Measurements from ENCODE around the gene TRPV4. TPM values are rescaled to one million over a fixed set of nuclear protein-coding genes. Genes with fewer than 3 reads are reported as not detected.

The TRPV4 gene
- polyA plus RNA-seq, 1 of the 3 experiments (the other 2 are of a cell fraction): 5.2 TPM

- TF ChIP-seq FOSL2 (IDR thresholded peaks at IDR 0.05; ENCODE audit: borderline replicate concordance, low read depth) (no peak), FOXM1 (IDR thresholded peaks at IDR 0.05; ENCODE audit: low read depth) (no peak), NFIC (IDR thresholded peaks at IDR 0.05; ENCODE audit: borderline replicate concordance) (no peak), RAD21 (IDR thresholded peaks at IDR 0.05; ENCODE audit: low read length) (no peak), EZH2phosphoT487 (IDR thresholded peaks at IDR 0.05; ENCODE audit: borderline replicate concordance, low read depth) (no peak), TCF12 (IDR thresholded peaks at IDR 0.05) (no peak), MAX (IDR thresholded peaks at IDR 0.05; ENCODE audit: low read depth) (no peak), FOXJ3 (CRISPR knock-in tag; IDR thresholded peaks at IDR 0.05) (no peak)
Measured at GRCh38 chr12:109767456-109767855, 65.7 kb downstream of the TRPV4 start (continued).

DNA sequence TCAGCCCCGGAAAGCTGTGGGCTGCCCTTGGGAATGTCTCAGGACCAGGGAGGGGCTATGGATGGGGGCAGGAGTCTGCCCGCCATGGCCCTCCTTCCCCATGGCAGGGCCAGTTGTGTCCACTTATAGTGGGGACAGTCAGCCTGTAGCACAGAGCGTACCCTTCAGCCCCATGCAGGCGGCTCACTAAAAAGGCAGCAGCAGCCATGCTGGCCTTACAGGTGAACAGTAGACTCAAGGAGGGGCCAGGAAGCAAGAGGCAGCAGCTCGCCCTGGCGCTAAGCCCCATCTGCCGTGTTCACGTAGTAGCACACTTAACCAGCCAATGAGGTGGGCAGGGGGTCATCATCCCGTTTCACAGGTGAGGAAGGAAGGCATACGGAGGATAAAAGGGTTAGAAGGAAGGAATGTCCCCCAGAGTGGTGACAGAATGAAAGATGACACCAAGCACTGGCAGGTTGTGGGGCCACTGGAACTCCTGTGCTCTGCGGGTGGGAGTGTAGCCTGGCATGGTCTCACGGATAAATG lies 66.9 kb downstream of the TRPV4 start:
- Histone ChIP-seq H3K27ac (ENCODE audit: low read depth in 2 of 2, low read length in 1 of 2) (no peak overlapping the region), H3K9ac (no peak overlapping the region), H3K36me3 (replicated peaks in 1 of 2; ENCODE audit: control insufficient read depth in 1 of 2, insufficient read depth in 2 of 2, low read length in 1 of 2) (no peaks in the 10 kb centered on the region), H3K79me2 (ENCODE audit: insufficient read depth) (no peaks in the 10 kb centered on the region), H3K4me1 (ENCODE audit: control insufficient read depth in 1 of 2, insufficient read depth in 2 of 2, low read depth in 1 of 2, low read length in 1 of 2) (peaks cover 0 to 30% of the 10 kb centered on the region in 2 experiments; a peak in 1 of 4 replicates), H3K4me3 (ENCODE audit: low read depth in 2 of 2, low read length in 1 of 2) (no peak overlapping the region), H2AFZ (ENCODE audit: low read depth) (no peak overlapping the region), H3K9me2 (no peaks in the 10 kb centered on the region), H3K4me2 (no peak overlapping the region), H3K27me3 (ENCODE audit: insufficient read depth) (no peaks in the 10 kb centered on the region), H4K20me1 (ENCODE audit: insufficient read depth) (no peaks in the 10 kb centered on the region), H3K9me3 (no peaks in the 10 kb centered on the region), H3F3A (replicated peaks; ENCODE audit: insufficient read depth) (no peaks in the 10 kb centered on the region)
- ChIA-PET CTCF (interaction anchor here (1.8 to 7.2 kb wide), 4 partner anchors 10 to 248 kb away, joined by 5 to 49 read pairs (median 10); no protein-coding TSS in a partner anchor), POLR2A (no interaction called here)
- peak; percentile 15 for DNase-seq
- TF ChIP-seq RCOR1 (IDR thresholded peaks at IDR 0.05; ENCODE audit: low read length) (no peak), YY1 (IDR thresholded peaks at IDR 0.05; ENCODE audit: low read depth) (no peak), RFX5 (IDR thresholded peaks at IDR 0.05; ENCODE audit: low read length) (no peak), ELF1 (IDR thresholded peaks at IDR 0.05) (no peak), POLR2AphosphoS5 (IDR thresholded peaks at IDR 0.05; ENCODE audit: low read depth, low read length) (no peak), TAF1 (IDR thresholded peaks at IDR 0.05; ENCODE audit: borderline replicate concordance, low read depth, low read length) (no peak), PBX3 (IDR thresholded peaks at IDR 0.05) (no peak), MAX (IDR thresholded peaks at IDR 0.05; ENCODE audit: low read depth) (no peak), TCF12 (IDR thresholded peaks at IDR 0.05) (no peak), GABPA (IDR thresholded peaks at IDR 0.05; ENCODE audit: low read depth) (no peak), FOXJ3 (CRISPR knock-in tag; IDR thresholded peaks at IDR 0.05) (no peak), TEAD4 (IDR thresholded peaks at IDR 0.05; ENCODE audit: borderline replicate concordance, insufficient read depth) (no peak), CTCF (IDR thresholded peaks at IDR 0.05) (no peak), GATA2 (CRISPR knock-in tag; IDR thresholded peaks at IDR 0.05) (no peak), IRF3 (IDR thresholded peaks at IDR 0.05; ENCODE audit: low read depth, low read length) (no peak)
- TF ChIP-seq, protein P1, sequence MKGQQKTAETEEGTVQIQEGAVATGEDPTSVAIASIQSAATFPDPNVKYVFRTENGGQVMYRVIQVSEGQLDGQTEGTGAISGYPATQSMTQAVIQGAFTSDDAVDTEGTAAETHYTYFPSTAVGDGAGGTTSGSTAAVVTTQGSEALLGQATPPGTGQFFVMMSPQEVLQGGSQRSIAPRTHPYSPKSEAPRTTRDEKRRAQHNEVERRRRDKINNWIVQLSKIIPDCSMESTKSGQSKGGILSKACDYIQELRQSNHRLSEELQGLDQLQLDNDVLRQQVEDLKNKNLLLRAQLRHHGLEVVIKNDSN (IDR thresholded peaks at IDR 0.05; ENCODE audit: borderline replicate concordance, low read depth): no peak
- 80% methylated on average over 11 of the region's 12 CpGs for WGBS (ENCODE audit: low lambda C conversion rate)
